ENCODE results near the gene MDFI. TPM values are rescaled to one million over a fixed set of nuclear protein-coding genes. Genes with fewer than 3 reads are reported as not detected.

MDFI gene
- total RNA-seq, 1 donor from 2014 or later, result 94.7 TPM

GRCh38 chr6:41683273-41683522 lies 44.9 kb downstream of the MDFI start:
- peaks cover 25 to 38% of the 10 kb centered on the region in 2 donors for H3K36me3 ChIP-seq
- H3K4me1 ChIP-seq, result peaks cover 5 to 14% of the 10 kb centered on the region in 2 donors
- no peak for DNase-seq (ENCODE audit: low spot score in 2 of 2)
- no peaks in the 10 kb centered on the region for H3K9me3 ChIP-seq
- H3K27me3 ChIP-seq, result no peaks in the 10 kb centered on the region
- H3K4me3 ChIP-seq, result peak overlapping the region; percentile 53 to 64
- intact Hi-C loops (cut with DNase I), result loop anchor here (1.0 to 5.0 kb wide), 3 partner anchors 80 to 256 kb away; no protein-coding TSS in a partner anchor
- peak overlapping the region; percentile 33 to 52 for H3K27ac ChIP-seq
- TF ChIP-seq, protein P1, sequence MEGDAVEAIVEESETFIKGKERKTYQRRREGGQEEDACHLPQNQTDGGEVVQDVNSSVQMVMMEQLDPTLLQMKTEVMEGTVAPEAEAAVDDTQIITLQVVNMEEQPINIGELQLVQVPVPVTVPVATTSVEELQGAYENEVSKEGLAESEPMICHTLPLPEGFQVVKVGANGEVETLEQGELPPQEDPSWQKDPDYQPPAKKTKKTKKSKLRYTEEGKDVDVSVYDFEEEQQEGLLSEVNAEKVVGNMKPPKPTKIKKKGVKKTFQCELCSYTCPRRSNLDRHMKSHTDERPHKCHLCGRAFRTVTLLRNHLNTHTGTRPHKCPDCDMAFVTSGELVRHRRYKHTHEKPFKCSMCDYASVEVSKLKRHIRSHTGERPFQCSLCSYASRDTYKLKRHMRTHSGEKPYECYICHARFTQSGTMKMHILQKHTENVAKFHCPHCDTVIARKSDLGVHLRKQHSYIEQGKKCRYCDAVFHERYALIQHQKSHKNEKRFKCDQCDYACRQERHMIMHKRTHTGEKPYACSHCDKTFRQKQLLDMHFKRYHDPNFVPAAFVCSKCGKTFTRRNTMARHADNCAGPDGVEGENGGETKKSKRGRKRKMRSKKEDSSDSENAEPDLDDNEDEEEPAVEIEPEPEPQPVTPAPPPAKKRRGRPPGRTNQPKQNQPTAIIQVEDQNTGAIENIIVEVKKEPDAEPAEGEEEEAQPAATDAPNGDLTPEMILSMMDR (IDR thresholded peaks at IDR 0.05), result no peak

GRCh38 chr6:41683523-41684310 lies 45.4 kb downstream of the MDFI start:
- Histone ChIP-seq H3K27ac (peak overlapping the region; percentile 33 to 52), H3K4me3 (peak overlapping the region; percentile 53 to 64), H3K9me3 (no peaks in the 10 kb centered on the region), H3K27me3 (no peaks in the 10 kb centered on the region), H3K36me3 (peaks cover 28 to 43% of the 10 kb centered on the region in 2 donors), H3K4me1 (peaks cover 5 to 14% of the 10 kb centered on the region in 2 donors)
- DNase-seq (ENCODE audit: low spot score in 2 of 2), result peak in 1 of 2 donors; percentile 86
- TF ChIP-seq, protein P1 (IDR thresholded peaks at IDR 0.05), result peak; percentile 73 to 94 (median 92)
- intact Hi-C loops (cut with DNase I), result loop anchor here (1.0 to 5.0 kb wide), 3 partner anchors 80 to 256 kb away; no protein-coding TSS in a partner anchor

DNA sequence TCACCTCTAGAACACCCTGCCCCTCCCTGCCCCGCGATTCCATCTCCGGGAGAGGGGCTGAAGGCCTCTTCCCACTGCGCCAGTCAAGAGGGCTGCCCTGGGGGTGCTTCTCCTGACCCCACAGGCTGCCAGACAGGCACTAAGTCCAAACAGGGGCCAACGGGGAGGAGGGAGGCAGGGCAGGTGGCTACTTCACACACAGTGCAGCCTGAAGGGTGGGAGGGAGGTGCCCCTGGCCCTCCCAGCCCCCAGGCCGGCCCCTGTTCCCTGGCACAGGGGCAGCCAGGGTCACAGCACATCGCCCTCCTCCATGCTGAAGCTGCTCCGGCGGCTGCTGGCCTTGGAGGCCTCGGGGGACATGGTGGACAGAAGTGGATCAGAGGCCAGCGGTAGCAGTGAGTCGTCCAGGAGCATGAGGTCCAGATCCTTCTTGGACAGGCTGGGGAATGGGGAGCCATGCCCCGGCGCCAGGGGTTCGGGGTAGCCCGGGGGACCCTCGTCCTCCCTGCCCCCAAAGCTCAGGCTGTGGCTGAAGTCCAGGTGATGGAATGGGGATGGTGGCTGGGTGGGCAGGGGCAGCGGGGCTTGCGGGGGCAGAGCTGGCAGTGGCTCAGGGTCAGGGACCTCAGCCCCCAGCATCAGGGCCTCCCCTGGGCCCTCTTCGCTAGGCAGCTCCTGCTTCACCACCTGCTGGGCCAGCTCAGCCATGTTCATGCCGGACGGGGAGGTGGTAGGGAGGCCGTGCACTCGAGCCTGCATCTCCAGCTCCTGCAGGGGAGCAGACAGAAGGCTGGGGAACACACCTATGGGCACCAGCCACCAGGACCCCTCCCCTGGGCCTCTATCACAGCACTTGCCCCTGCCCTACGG lies 46.3 kb downstream of the MDFI start:
- TF ChIP-seq, protein P1 (IDR thresholded peaks at IDR 0.05), result no peak
- DNase-seq (ENCODE audit: low spot score in 2 of 2), result no peak
- no peak overlapping the region for H3K4me3 ChIP-seq
- H3K9me3 ChIP-seq, result no peaks in the 10 kb centered on the region
- H3K27me3 ChIP-seq, result no peaks in the 10 kb centered on the region
- H3K36me3 ChIP-seq, result peaks cover 28 to 51% of the 10 kb centered on the region in 2 donors
- intact Hi-C loops (cut with DNase I), result loop anchor here (5.0 kb wide), 2 partner anchors 217 to 257 kb away; no protein-coding TSS in a partner anchor
- H3K4me1 ChIP-seq, result peaks cover 5 to 14% of the 10 kb centered on the region in 2 donors
- no peak overlapping the region for H3K27ac ChIP-seq

DNA sequence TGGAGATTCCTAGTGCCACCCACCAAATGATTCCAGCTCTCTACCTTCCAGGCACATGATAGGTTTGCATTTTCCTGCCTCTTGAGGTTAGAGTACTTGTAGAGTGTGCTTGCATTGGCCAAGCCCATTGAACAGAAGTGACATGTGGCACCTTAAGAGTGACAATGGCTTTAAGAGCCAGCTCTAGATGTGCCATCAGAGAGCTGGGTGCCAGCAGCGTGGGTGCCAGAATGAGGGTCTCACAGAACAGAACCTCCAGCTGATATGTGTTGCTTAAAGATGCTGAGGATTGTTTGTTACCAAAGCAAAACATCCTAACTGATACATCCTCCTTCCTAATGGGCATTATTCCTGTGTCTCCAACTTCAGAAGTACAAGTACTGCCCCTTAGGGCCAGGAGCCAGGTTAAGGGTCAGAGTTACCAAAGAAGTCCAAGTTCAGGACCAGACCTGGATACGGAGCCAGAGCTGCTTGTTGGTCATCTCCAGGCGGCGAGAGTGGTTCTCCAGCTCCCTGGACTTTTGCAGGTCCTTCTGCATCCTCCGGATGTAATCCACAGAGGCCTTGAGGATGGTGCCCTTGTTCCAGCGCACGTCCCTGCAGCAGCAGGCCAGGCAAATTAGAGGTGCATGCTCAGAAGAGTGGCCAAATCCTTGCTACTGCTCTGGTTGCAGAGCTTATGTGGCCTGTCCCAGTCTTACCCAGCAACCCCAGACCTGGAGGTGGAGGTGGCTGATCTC lies 47.5 kb downstream of the MDFI start:
- H3K4me3 ChIP-seq, result no peak overlapping the region
- TF ChIP-seq, protein P1 (IDR thresholded peaks at IDR 0.05), result no peak
- H3K4me1 ChIP-seq, result peaks cover 5 to 14% of the 10 kb centered on the region in 2 donors
- no peak for DNase-seq (ENCODE audit: low spot score in 2 of 2)
- no peaks in the 10 kb centered on the region for H3K9me3 ChIP-seq
- intact Hi-C loops (cut with DNase I), result no loop called here
- peaks cover 40 to 61% of the 10 kb centered on the region in 2 donors for H3K36me3 ChIP-seq
- H3K27me3 ChIP-seq, result no peaks in the 10 kb centered on the region
- no peak overlapping the region for H3K27ac ChIP-seq

GRCh38 chr6:41687501-41688175 lies 49.4 kb downstream of the MDFI start:
- DNase-seq (ENCODE audit: low spot score in 2 of 2), result no peak
- Histone ChIP-seq H3K9me3 (no peaks in the 10 kb centered on the region), H3K27ac (no peak overlapping the region), H3K27me3 (no peaks in the 10 kb centered on the region), H3K4me3 (no peak overlapping the region), H3K4me1 (peaks cover 5 to 8% of the 10 kb centered on the region in 2 donors), H3K36me3 (peaks cover 42 to 63% of the 10 kb centered on the region in 2 donors)
- TF ChIP-seq, protein P1 (IDR thresholded peaks at IDR 0.05), result no peak
- intact Hi-C loops (cut with DNase I), result no loop called here

Data from ascending aorta (tissue), 2 donors.